Measurements from ENCODE around the gene RGS3.

GRCh38 chr9:113501129-113501686 lies 37.7 kb downstream of the RGS3 start:
- TF ChIP-seq, protein P1, sequence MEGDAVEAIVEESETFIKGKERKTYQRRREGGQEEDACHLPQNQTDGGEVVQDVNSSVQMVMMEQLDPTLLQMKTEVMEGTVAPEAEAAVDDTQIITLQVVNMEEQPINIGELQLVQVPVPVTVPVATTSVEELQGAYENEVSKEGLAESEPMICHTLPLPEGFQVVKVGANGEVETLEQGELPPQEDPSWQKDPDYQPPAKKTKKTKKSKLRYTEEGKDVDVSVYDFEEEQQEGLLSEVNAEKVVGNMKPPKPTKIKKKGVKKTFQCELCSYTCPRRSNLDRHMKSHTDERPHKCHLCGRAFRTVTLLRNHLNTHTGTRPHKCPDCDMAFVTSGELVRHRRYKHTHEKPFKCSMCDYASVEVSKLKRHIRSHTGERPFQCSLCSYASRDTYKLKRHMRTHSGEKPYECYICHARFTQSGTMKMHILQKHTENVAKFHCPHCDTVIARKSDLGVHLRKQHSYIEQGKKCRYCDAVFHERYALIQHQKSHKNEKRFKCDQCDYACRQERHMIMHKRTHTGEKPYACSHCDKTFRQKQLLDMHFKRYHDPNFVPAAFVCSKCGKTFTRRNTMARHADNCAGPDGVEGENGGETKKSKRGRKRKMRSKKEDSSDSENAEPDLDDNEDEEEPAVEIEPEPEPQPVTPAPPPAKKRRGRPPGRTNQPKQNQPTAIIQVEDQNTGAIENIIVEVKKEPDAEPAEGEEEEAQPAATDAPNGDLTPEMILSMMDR (IDR thresholded peaks at IDR 0.05): no peak
- no peak for TF ChIP-seq EP300 (IDR thresholded peaks at IDR 0.05)
